Activated CD4-positive, CD25-positive, alpha-beta regulatory T cell treated with anti-CD3 and anti-CD28 coated beads, Interleukin-2, amount 50 U/mL, for 16 hours (primary cell): ENCODE data around the gene GPBP1L1.
"Not testable (repeated sequence)": the region's sequence is repeated elsewhere in the genome, so short reads cannot be mapped to it uniquely, and the experiment has no call there.

Experiments used
- DNase-seq: peaks from one replicate; pipeline ENCODE4 v3.0.0-alpha.2; 2020; ENCODE audit warnings: low read depth, low spot score

GPBP1L1 gene

DNA sequence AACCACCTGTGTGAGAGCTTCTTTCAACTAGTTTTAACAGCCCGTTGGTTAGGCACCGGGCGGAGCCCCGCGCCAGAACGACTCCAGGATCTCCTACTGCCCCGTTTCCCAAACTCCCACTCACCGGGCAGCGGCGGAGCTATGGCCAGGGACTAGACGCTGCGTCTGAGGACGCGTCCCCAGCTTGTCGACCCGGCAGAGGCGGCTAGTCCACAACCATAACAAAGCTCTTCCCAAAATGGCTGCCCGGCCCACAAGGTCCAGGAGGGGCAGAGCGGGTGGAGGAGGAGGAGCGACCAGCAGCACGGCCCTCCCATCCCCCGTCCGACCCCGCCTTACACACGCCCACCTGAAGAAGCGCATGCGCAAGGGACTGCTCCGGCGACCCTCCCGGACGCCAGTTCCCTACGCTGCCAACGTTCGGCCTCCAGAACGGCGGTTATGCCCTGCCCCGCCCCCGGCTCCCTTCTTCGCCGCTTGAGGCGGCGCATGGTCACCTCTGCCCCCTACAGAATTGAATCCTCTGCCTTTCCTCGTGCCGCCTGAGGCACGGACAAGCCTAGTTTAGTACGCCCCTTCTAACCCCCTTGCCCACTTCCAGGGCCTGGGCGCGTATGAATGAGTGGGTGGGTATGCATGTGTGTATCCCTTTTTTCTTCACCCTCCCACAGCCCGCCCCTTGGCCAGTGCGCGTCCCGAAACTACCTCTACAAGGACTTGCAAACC lies at the start of gene GPBP1L1:
Gene GPBP1L1 (minus strand): TSS at position 246 of the 726 bp plus-strand sequence. CDS start 27,446 bp downstream, outside the sequence.
- DNase-seq: peak; percentile 97

- DNase-seq: no peak
Measured at GRCh38 chr1:45730780-45731319, 44.5 kb upstream of the GPBP1L1 start.

- DNase-seq: no peak
Measured at GRCh38 chr1:45730075-45730779, 43.9 kb upstream of the GPBP1L1 start.

- DNase-seq: not testable (repeated sequence)
Measured at GRCh38 chr1:45726007-45726406, 39.7 kb upstream of the GPBP1L1 start.

DNA sequence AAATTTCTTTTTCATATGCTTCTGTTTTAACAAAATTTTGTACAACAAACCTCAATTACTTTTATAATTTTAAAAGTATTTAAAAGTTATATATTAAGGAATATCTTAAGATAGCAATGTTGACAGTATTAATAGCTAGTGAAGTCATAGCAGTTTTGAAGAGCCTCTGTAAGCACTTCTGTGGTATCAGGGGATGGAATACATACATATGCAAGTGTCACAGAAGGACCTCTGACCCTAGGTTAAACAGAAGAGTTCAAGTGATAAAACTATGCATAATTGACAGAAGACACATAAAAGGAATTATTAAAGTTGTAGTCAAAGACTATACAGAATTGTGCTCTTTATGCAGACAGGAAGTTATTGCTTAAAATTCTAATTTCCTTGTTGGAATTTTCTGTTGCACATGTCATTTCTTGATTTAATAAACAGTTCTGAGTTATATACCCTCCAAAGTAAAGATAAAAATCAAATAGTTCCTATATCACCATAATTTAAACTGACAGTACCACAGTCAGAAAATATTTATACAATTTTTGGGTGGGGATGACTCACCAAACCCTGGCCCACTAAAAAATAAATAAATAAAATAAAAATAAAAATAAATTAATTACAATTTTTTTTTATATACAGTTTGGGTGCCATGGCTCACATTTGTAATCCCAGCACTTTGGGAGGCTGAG lies 37.1 kb upstream of the GPBP1L1 start:
- DNase-seq: no peak

DNA sequence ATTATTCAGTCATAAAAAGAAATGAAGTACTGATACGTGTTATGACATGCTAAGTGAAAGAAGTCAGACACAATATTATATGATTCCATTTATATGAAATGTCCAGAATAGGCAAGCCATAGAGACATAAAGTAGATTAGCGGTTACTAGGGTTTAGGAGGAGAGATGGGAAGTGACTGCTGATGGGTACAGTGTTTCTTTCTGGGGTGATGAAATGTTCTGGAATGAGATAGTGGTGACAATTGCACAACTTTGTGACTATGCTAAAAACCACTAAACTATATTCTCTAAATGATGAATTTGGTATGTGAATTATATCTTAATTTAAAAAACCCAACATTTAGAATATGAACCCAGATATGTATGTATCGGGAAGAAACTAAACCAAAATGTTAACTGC lies 36.5 kb upstream of the GPBP1L1 start:
- no peak for DNase-seq

- DNase-seq: no peak
Measured at GRCh38 chr1:45721207-45721606, 34.9 kb upstream of the GPBP1L1 start.

GRCh38 chr1:45718289-45718688 lies 32.0 kb upstream of the GPBP1L1 start:
- no peak for DNase-seq

- not testable (repeated sequence) for DNase-seq
Measured at GRCh38 chr1:45717386-45717785, 31.1 kb upstream of the GPBP1L1 start.

- no peak for DNase-seq
Measured at GRCh38 chr1:45716700-45717099, 30.4 kb upstream of the GPBP1L1 start.

DNA sequence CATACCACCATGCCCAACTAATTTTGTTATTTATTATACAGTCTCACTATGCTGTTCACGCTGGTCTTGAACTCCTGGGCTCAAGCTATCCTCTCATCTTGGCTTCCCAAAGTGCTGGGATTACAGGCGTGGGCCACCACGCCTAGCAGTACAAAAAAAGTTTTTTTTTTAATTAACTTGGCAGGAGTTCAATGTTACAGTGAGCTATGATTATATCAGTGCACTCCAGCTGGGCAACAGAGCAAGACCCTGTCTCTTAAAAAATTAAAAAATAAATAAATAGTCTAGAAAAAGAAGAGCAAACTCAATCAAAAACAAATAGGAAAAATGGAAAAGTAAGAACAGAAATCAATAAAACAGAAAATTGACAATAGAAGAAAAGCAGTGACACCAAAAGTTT lies 27.4 kb upstream of the GPBP1L1 start:
- no peak for DNase-seq

- no peak for DNase-seq
Measured at GRCh38 chr1:45704637-45705036, 18.3 kb upstream of the GPBP1L1 start.

GRCh38 chr1:45694823-45695222 lies 8.5 kb upstream of the GPBP1L1 start:
- no peak for DNase-seq

DNA sequence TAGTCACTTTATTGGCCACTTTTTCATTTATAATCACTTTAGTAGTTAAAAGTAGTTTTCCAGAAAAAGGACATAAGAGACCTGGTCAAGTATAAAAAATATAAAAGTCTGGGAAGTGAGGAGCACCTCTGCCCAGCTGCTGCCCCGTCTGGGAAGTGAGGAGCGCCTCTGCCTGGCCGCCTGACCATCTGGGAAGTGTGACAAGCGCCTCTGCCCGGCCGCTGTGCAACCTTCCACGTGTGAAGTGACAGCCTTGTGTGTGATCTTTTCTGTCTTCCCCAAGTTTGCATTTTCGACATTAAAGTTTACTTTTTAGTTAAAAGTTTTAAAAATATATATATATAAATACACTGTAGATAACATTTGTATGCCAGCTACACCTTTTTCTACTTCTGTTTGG lies 7.5 kb upstream of the GPBP1L1 start:
- not testable (repeated sequence) for DNase-seq

DNA sequence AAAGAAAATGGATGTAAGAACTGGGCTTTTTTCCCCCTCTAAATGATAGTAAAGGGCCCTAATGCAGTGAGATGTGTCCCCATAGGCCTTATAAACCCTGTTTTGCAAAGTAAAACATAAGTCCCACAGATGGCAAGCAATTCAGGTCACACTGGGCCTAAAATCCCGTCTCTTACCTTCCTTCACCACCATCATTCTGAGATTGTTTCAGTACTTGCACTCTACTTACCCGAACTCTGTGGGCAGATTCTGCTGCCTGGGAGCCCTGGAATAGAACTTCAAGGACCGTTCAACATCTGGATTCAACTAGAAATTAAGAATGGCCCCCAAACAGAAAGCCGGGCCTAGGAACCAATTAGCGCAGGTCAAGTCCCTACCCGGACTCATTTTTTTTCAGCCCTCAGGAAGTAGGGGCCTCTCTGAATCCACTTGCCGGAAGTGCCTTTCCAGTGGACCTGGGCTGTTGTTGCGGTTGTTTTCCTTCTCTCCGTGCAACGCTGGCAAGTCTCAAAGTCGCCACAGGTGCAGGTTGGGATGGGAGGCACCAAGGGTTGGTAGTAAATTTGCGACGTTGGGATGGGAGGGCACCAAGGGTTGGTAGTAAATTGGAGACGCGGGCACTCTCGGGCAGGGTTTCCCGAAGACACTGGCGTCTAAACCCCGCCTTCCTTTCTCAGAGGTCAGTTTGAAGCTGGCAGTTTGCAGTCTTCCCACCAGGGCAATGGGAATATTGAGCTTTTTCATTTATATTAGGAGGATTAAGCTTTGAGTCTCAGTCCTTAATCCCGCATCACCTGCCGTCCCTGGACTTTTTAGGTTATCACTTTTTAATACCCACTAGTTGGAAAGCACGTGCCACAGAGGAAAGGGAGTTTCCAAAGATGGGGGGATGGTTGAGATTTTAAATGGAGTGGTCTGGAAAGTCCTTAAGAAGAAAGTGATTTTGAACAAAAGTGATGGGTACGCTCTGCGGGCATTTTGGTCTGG lies 1.7 kb upstream of the GPBP1L1 start, which contains the start of gene TMEM69:
Gene TMEM69 (plus strand): TSS at position 428 of the 987 bp plus-strand sequence. CDS start 2,888 bp downstream, outside the sequence.
- peak; percentile 66 for DNase-seq

DNA sequence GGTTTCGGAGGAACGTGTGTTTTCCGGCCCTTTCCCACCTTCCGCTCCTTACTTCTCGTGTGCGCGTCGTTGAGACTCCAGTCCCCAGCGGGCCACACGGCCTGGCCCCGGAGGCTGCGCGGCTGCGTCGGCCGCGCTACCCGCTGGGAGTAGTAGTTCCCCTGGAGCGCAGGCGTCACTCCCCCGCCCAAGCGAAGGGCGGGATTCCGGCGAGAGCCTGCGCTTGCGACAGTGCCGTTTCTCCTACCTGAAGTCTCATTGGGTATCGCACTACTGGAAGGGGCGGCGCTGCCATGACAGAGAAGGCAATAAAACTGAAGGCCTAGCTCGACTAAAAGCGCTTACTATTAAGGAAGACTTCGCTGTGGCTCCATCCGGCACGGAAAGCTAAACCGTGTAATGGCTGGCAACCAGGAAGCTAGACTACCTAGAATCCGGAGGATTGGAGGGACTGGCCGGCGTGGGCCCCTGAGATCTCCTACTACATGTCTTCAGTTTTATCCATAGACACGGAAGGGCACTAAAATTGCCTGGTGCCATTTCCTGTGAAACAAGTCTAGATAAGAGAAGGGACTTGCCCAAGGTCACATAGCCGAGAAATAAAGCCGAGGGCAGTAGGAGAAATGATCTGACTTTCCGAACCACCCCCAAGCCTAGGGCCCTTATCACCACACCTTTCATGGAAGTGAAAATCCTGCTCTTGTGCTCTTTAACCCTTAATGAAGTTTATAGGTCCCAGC lies 851 bp upstream of the GPBP1L1 start:
- DNase-seq: peak; percentile 95

DNA sequence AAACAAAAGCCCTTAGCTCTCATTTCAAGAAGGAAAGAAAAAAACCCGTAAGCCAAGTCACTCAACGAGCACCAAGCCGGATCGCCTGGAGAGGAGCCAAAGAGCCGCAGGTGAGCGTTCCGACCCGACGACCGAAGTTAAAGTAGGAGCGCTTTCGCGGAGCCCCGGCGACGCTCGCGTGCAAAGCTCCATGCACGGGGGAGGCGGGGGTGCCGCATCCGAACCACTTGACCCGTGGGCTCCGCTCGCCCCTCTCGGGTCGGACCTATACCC lies 382 bp downstream of the GPBP1L1 start:
- peak; percentile 40 for DNase-seq

DNA sequence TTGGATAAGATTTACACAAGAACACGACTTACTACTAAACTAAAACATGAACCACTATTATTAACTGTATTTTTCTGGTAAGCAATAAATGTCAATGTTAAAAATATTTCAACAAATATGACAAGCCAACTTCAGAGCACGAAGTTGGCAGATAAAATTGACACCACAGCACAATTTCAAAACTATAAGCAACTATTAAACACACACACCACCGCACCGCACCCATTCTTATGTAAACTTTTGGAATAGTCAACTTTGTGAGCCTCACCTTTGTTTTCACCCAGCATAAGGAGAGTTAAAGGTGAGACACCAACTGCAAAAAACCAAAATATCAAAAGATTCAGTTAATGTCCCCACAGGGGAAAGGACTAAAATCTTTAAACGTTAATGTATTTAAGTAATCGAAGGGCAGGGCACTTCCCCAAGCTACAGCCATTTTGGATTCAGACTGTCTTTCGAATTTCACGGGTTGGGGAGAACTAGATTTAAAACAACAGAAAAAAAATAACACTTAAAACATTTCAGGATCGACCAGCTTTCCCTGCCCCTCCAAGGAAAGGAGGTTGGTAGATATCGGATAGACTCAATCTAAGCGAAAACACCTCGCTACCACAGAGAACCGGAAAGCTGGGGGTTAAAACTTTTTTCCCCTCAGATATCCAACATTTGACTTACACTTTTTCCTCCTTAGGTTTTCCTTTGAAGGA lies 872 bp downstream of the GPBP1L1 start:
- no peak for DNase-seq

- DNase-seq: no peak
Measured at GRCh38 chr1:45684402-45684801, 1.9 kb downstream of the GPBP1L1 start.

DNA sequence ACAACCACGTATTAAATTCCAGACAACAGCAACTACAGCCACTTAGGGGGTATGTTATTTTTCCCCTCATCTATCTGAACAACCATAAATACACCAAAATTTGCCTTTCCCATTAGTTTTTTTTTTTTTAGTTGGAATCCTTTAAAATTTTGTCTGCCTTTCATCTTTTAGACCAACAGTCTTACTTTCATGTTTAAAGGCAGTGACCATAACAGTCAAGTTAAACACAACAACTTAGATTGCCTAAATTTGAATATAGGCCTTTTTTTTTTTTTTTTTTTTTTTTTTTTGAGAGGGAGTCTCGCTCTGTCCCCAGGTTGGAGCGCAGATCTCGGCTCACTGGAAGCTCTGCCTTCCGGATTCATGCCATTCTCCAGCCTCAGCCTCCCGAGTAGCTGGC lies 3.4 kb downstream of the GPBP1L1 start:
- DNase-seq: no peak
